Stimulated activated naive B cell treated with anti-CD40 and anti-IgM and Interleukin-4, amounts not matched to agents 10 μg/mL and 1 μg/mL and 100 μg/mL, for 72 hours (primary cell): ENCODE results near the gene RAB40C.

Experiments used
- ATAC-seq, 2 donors: fragments of 150-1000 bp; cut with Tn5 transposase; replicated peaks; 2 replicates each; pipeline ENCODE4 v1.10.0; 2021; ENCODE audit warnings: moderate library complexity in 1 of 2
- DNase-seq: peaks from one replicate; pipeline ENCODE4 v3.0.0; 2021
- H3K27ac Mint-ChIP-seq: one replicate; pipeline ENCODE4 v1.8.0; 2022; ENCODE audit warnings: mild to moderate bottlenecking, mixed read lengths
- H3K27me3 Mint-ChIP-seq, 2 donors: one replicate each; pipeline ENCODE4 v1.8.0; 2022; ENCODE audit warnings: mixed read lengths in 2 of 2
- H3K36me3 Mint-ChIP-seq, 2 donors: one replicate each; pipeline ENCODE4 v1.8.0; 2022; ENCODE audit warnings: mixed read lengths in 2 of 2, mild to moderate bottlenecking in 1 of 2
- H3K4me1 Mint-ChIP-seq, 2 donors: one replicate each; pipeline ENCODE4 v1.8.0; 2022; ENCODE audit warnings: mixed read lengths in 2 of 2, mild to moderate bottlenecking in 1 of 2
- H3K4me3 Mint-ChIP-seq, 2 donors: one replicate each; pipeline ENCODE4 v1.8.0; 2022; ENCODE audit warnings: mild to moderate bottlenecking in 2 of 2, mixed read lengths in 2 of 2, moderate library complexity in 1 of 2
- H3K9me3 Mint-ChIP-seq, 2 donors: one replicate each; pipeline ENCODE4 v1.8.0; 2022; ENCODE audit warnings: mixed read lengths in 2 of 2, mild to moderate bottlenecking in 1 of 2

RAB40C gene

DNA sequence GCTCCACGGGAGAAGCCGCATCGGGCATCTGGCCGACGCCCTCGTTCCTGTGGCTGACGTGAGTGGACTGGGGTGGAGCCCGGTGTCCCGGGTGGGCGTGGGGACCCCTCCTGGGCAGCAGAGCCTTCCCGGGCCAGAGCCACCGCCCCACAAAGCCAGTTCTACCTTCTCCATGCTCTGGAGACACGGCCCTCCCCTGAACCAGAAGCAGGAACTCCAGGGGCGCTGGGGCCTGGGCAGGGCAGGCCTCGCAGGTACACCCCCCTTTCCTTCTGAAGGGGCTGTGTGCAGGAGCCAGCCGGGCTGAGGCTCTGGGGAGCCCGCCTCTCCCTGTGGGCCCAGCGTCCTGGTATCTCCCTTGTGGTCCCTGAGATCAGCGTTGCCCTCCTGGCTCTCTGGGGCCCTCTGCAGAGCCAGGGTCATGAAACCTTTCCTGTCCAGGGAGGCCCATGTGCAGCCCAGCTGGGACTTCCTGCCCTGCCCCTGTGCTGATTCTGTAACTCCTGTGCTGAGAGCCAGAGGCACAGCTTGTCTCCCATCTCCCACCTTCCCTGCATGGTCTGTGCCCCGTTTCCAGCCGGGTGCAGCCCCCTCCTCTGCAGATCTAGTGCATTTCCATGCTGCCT, 13.6 kb upstream of the RAB40C start:
- Mint-ChIP-seq H3K27ac (peak overlapping the region; percentile 85), H3K4me1 (peaks cover 14 to 17% of the 10 kb centered on the region in 2 donors), H3K27me3 (no peaks in the 10 kb centered on the region), H3K4me3 (no peak overlapping the region), H3K9me3 (no peaks in the 10 kb centered on the region), H3K36me3 (peaks cover 3 to 9% of the 10 kb centered on the region in 2 donors)
- no peak for DNase-seq
- no peak for ATAC-seq

DNA sequence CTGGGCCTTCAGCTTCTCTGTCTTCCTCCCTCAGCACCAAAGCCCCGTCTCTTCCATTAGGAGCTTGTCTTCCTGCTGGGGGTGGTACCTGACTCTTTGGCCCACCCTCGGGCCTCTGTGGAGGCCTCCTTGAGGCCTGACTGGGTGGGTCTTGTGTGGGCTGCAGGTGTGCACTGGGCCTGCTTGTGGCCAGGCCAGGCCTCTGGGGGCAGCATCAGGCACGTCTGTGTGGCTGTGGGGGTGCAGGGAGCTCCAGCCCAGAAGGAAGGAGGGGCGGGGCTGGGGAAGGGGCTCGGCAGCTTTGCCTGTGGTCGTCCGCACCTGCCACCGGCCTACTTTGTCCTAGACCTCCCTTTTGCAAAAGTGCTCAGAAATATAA, 13.1 kb upstream of the RAB40C start:
- Mint-ChIP-seq H3K9me3 (no peaks in the 10 kb centered on the region), H3K4me1 (peaks cover 9 to 12% of the 10 kb centered on the region in 2 donors), H3K4me3 (no peak overlapping the region), H3K27ac (peak overlapping the region; percentile 85), H3K27me3 (no peaks in the 10 kb centered on the region), H3K36me3 (peaks cover 3 to 9% of the 10 kb centered on the region in 2 donors)
- DNase-seq (no peak), ATAC-seq (no peak)

DNA sequence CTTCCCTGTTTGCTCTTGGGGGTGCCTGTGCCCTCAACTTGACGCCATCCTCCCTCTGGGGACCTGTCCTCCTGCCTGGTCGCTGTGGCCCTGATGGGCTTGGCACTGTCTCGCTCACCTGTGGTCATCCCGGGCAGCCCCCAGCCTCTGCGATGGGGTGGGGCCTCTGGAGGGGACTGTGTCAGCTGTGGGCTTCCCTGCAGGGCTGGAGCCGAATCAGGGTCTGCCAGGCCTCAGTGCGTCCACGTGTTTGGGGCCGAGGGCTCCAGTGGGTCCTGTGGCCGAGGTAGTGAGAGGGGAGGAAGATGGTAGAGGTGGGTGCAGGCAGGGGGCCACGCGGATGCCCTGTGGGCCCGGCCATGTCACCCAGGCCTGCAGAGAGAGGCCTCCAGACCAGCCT, 12.1 kb upstream of the RAB40C start:
- H3K9me3 Mint-ChIP-seq = no peaks in the 10 kb centered on the region
- H3K4me3 Mint-ChIP-seq = peak overlapping the region in 1 of 2 donors; percentile 9
- H3K36me3 Mint-ChIP-seq = peaks cover 6 to 10% of the 10 kb centered on the region in 2 donors
- ATAC-seq = no peak
- no peak for DNase-seq
- H3K27ac Mint-ChIP-seq = no peak overlapping the region
- no peaks in the 10 kb centered on the region for H3K27me3 Mint-ChIP-seq
- H3K4me1 Mint-ChIP-seq = peaks cover 5 to 8% of the 10 kb centered on the region in 2 donors

GRCh38 chr16:578232-578869, 11.5 kb upstream of the RAB40C start:
- H3K27me3 Mint-ChIP-seq = no peaks in the 10 kb centered on the region
- no peaks in the 10 kb centered on the region for H3K9me3 Mint-ChIP-seq
- peaks cover 7 to 10% of the 10 kb centered on the region in 2 donors for H3K36me3 Mint-ChIP-seq
- no peak for DNase-seq
- ATAC-seq = no peak
- no peak overlapping the region for H3K27ac Mint-ChIP-seq
- H3K4me3 Mint-ChIP-seq = no peak overlapping the region
- H3K4me1 Mint-ChIP-seq = peaks cover 5 to 8% of the 10 kb centered on the region in 2 donors

- Mint-ChIP-seq H3K27me3 (no peaks in the 10 kb centered on the region), H3K27ac (no peak overlapping the region), H3K36me3 (peaks cover 7 to 10% of the 10 kb centered on the region in 2 donors), H3K9me3 (no peaks in the 10 kb centered on the region), H3K4me1 (peaks cover 5 to 8% of the 10 kb centered on the region in 2 donors), H3K4me3 (peak overlapping the region; percentile 41 to 65)
- ATAC-seq (peak; percentile 96), DNase-seq (peak; percentile 63)
Observed at GRCh38 chr16:578870-579405, 10.9 kb upstream of the RAB40C start.

DNA sequence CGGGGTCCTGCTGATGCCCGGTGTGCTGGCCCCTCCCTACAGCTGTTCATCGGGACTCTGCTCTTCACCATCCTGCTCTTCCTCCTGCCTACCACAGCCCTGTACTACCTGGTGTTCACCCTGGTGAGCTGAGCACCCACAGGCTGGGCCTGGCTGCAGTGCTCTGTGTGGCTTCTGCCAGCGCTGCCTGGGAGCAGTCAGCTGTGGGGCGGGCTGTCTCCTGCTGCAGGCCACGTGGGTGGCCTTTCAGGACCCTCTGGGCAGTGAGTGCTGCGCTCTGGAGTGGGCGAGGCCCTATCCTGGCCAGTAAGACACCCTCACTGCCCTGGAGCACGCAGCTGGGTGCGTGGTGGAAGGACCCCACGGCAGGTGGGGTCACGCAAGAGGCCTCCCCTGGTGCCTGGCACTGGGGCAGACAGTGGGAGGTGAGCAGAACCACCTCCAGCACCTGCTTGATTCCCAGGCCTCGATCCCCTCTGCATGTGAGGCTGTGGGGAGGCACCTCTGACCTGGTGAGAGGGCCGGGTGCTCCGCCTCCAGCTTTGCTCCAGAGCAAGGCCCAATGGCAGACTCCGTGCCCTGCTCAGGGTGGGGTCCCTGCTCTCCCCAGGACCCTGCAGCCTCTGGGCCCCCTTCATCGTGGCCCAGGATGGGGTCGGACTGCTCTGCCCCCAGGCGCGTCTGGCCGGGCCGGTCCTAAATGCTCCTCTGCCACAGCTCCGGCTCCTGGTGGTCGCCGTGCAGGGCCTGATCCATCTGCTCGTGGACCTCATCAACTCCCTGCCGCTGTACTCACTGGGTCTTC, 9.5 kb upstream of the RAB40C start:
- Mint-ChIP-seq H3K27me3 (peaks cover 0 to 1% of the 10 kb centered on the region in 2 donors), H3K36me3 (peaks cover 7 to 10% of the 10 kb centered on the region in 2 donors), H3K4me3 (no peak overlapping the region), H3K9me3 (no peaks in the 10 kb centered on the region), H3K4me1 (peaks cover 7 to 10% of the 10 kb centered on the region in 2 donors), H3K27ac (no peak overlapping the region)
- no peak for ATAC-seq
- no peak for DNase-seq

- DNase-seq (no peak), ATAC-seq (no peak)
- Mint-ChIP-seq H3K36me3 (peaks cover 7 to 10% of the 10 kb centered on the region in 2 donors), H3K9me3 (no peaks in the 10 kb centered on the region), H3K27ac (no peak overlapping the region), H3K27me3 (peaks cover 4 to 7% of the 10 kb centered on the region in 2 donors), H3K4me1 (peaks cover 11 to 17% of the 10 kb centered on the region in 2 donors), H3K4me3 (no peak overlapping the region)
Observed at GRCh38 chr16:580946-581498, 8.8 kb upstream of the RAB40C start.

- Mint-ChIP-seq H3K27ac (no peak overlapping the region), H3K9me3 (no peaks in the 10 kb centered on the region), H3K36me3 (peaks cover 3 to 4% of the 10 kb centered on the region in 2 donors), H3K4me3 (no peak overlapping the region), H3K27me3 (peaks cover 4 to 7% of the 10 kb centered on the region in 2 donors), H3K4me1 (peaks cover 9 to 11% of the 10 kb centered on the region in 2 donors)
- ATAC-seq (no peak), DNase-seq (no peak)
Observed at GRCh38 chr16:582218-582613, 7.7 kb upstream of the RAB40C start.

DNA sequence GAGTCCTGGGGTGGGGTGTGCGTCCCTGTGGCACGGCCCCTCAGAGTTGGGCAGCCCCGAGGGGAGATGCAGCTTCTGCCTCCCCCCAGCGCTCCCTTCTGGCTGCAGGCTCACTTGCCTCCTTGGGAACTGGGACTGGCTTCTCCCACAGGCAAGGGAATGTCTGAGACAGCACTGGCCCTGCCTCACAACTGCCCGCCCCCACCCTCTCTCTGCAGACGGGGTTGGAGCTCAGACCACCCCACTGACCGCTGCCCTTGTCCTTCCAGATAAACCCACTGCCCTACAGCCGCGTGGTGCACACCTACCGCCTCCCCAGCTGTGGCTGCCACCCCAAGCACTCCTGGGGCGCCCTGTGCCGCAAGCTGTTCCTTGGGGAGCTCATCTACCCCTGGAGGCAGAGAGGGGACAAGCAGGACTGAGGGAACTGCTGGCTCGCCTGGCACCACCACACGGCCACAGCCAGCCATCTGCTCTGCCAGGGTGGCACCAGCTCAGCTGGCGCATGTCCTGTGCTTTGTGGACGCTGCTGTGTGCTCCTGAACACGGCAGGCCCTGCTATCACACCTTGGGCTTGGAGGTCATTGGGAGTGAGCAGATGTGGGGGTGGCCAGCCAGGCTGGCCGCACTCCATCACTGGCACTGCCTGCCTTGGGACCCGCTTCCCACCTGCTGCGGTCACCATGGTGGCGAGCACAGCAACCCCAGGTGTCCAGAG, 7.1 kb upstream of the RAB40C start:
- no peak overlapping the region for H3K4me3 Mint-ChIP-seq
- peaks cover 12 to 16% of the 10 kb centered on the region in 2 donors for H3K4me1 Mint-ChIP-seq
- H3K36me3 Mint-ChIP-seq = peaks cover 3 to 4% of the 10 kb centered on the region in 2 donors
- ATAC-seq (no peak), DNase-seq (no peak)
- H3K9me3 Mint-ChIP-seq = no peaks in the 10 kb centered on the region
- H3K27me3 Mint-ChIP-seq = peaks cover 4 to 7% of the 10 kb centered on the region in 2 donors
- H3K27ac Mint-ChIP-seq = no peak overlapping the region

GRCh38 chr16:583470-583814, 6.4 kb upstream of the RAB40C start:
- no peak for DNase-seq
- H3K36me3 Mint-ChIP-seq = peaks cover 4 to 9% of the 10 kb centered on the region in 2 donors
- H3K4me3 Mint-ChIP-seq = no peak overlapping the region
- no peak for ATAC-seq
- H3K27ac Mint-ChIP-seq = no peak overlapping the region
- H3K27me3 Mint-ChIP-seq = peaks cover 4 to 7% of the 10 kb centered on the region in 2 donors
- no peaks in the 10 kb centered on the region for H3K9me3 Mint-ChIP-seq
- H3K4me1 Mint-ChIP-seq = peaks cover 12 to 23% of the 10 kb centered on the region in 2 donors

GRCh38 chr16:583815-584591, 5.9 kb upstream of the RAB40C start:
- Mint-ChIP-seq H3K4me1 (peaks cover 11 to 26% of the 10 kb centered on the region in 2 donors), H3K27ac (no peak overlapping the region), H3K4me3 (no peak overlapping the region), H3K9me3 (no peaks in the 10 kb centered on the region), H3K27me3 (peaks cover 4 to 7% of the 10 kb centered on the region in 2 donors), H3K36me3 (peaks cover 6 to 11% of the 10 kb centered on the region in 2 donors)
- ATAC-seq (no peak), DNase-seq (no peak)

DNA sequence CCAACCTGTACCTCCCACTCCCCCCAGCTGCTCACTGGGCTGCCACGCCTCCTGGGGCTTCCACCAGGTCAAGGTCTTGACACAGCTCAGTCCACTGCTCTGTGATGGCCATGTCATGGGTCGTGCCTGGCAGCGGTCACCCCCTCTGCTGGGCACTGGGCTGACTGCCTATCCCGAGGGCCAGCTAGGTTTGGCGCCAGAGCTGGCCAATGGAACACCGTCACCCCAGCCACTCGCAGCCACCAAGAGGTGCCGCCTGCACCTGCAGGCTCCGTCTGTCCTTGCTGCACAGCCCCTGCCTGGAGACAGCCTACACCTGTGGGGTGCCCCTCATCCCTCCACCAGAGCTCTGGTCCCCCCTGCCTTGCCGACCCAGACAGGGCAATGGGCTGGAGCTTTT, 4.5 kb upstream of the RAB40C start:
- Mint-ChIP-seq H3K36me3 (peaks cover 6 to 11% of the 10 kb centered on the region in 2 donors), H3K27me3 (peaks cover 4 to 7% of the 10 kb centered on the region in 2 donors), H3K4me1 (peaks cover 9 to 26% of the 10 kb centered on the region in 2 donors), H3K4me3 (peak overlapping the region in 1 of 2 donors; percentile 19), H3K27ac (peak overlapping the region; percentile 69), H3K9me3 (no peaks in the 10 kb centered on the region)
- no peak for DNase-seq
- ATAC-seq = no peak

DNA sequence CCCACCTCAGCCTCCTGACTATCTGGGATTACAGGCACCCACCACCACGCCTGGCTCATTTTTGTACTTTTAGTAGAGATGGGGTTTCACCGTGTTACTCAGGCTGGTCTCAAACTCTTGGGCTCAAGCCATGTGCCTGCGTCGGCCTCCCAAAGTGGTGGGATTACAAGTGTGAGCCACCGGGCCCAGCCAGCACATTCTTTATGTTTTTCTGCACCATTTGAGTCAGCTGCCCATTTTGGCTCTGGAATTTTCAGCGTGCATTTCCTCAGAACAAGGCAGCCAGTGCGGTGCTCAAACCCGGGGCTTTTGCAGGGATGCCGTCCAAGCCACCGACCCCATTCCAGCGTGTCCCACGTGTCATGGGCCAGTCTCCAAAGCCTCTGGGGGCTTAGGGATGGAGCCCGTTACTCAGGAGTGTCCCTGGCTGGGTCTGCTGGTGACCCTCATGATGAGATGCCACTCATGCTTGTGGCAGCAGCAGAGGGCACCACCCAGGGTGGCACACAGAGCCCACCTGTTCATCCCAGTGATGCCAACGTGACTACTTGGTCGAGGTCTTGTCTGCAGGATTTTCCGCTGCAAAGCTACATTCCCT, 3.7 kb upstream of the RAB40C start:
- ATAC-seq = no peak
- no peak for DNase-seq
- H3K4me1 Mint-ChIP-seq = peaks cover 16 to 34% of the 10 kb centered on the region in 2 donors
- no peaks in the 10 kb centered on the region for H3K9me3 Mint-ChIP-seq
- peak overlapping the region in 1 of 2 donors; percentile 39 for H3K4me3 Mint-ChIP-seq
- H3K27ac Mint-ChIP-seq = no peak overlapping the region
- peaks cover 4 to 7% of the 10 kb centered on the region in 2 donors for H3K27me3 Mint-ChIP-seq
- H3K36me3 Mint-ChIP-seq = peaks cover 6 to 11% of the 10 kb centered on the region in 2 donors
